Frontal cortex (tissue), 4 donors: ENCODE data around the gene PCBP3. TPM values are rescaled to one million over a fixed set of nuclear protein-coding genes. Genes with fewer than 3 reads are reported as not detected.

Source experiments
- DNase-seq, 2 donors: peaks; one replicate each; pipeline ENCODE4 v3.0.0; 2012; ENCODE audit warnings: low spot score in 2 of 2
- FAIRE-seq: peaks from 2 replicates; lab custom pipeline; 2012; peaks lifted over from hg19 to GRCh38; lab: Jason Lieb, UNC
- total RNA-seq: library from RNA; depleted of rRNA; stranded (reverse); fragments of >200 nt; gene quantifications from one replicate; pipeline ENCODE4 v1.2.3, GENCODE V29; 2014
- donor health status: control.
- donor health status: control.
- donor health status: control.

PCBP3 gene
- total RNA-seq, 1 donor from 2014 or later: 7.3 TPM

DNA sequence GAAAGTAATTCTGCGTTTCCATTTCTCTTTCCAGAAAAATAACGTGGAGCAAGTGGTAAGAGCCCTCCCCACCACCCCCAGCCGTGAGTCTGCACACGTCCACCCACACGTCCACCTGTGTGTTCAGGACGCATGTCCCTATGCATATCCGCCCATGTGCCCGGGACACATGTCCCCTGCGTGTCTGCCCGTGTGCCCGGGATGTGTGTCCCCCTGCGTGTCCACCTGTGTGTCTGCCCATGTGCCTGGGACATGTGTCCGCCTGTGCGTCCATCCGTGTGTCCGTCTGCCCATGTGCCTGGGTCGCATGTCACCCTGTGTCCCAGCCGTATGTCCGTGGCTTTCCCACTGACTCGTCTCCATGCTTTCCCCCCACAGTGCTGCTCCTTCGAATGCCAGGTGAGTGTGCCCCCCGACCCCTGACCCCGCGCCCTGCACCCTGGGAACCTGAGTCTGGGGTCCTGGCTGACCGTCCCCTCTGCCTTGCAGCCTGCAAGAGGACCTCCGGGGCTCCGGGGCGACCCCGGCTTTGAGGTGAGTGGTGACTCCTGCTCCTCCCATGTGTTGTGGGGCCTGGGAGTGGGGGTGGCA lies 343.7 kb downstream of the PCBP3 start:
- FAIRE-seq: no peak
- no peak for DNase-seq

- FAIRE-seq (no peak), DNase-seq (no peak)
Measured at GRCh38 chr21:45988366-45989347, 345.1 kb downstream of the PCBP3 start.

DNA sequence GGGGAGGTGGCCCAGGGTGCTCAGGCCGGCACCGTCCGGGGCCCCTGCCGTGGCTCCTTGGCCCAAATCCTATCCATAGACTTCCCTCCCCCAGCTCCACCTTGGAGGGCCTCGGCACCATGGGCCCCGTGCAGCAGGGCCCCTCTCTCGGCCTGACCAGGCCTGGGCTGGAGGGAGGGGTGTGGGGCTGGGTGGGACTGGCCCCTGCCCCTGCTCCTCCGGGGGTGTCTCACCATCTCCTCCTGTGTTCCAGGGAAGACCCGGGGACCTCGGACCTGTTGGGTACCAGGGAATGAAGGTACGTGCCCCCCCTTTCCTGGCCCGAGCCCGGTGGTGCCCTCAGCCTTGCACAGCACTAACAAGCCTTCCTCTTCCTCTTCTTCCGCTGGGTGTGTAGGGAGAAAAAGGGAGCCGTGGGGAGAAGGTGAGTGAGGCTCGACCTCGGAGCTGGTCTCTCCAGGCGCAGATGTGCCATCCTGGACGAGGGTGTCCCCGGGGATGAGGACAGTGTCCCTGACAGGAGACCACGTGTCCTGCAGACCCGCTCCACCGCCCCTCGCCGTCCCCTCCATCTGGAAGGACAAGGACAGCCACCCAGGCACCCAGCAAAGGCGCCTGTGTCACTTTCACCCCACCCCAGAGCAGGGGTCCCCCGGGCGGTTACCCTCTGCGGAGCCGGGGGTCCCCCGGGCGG lies 346.0 kb downstream of the PCBP3 start:
- no peak for FAIRE-seq
- no peak for DNase-seq

DNA sequence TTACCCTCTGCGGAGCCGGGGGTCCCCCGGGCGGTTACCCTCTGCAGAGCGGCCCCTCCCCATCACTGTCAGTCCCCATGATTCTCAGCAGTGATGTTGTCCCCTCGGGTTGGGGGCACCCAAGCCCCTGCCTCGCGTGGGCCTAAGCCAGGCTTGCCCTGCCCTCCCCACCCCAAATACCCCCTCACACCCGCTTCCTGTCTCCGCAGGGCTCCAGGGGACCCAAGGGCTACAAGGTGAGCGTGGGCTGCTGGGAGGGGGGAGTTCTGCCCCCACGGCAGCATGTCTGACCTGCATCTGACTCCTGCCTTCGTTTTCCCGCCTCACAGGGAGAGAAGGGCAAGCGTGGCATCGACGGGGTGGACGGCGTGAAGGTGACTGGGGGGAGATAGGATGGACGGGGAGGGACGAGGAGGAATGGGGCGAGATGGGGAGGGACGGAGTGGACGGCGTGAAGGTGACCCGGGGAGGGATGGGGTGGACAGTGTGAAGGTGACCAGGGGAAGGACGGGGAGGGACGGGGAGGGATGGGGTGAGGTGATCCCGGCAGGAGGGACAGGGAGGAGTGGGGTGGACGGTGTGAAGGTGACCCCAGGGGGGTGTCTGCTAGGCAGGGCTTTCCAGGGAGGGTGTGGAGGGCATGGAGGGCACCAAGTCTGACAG lies 346.7 kb downstream of the PCBP3 start:
- DNase-seq (no peak), FAIRE-seq (no peak)

DNA sequence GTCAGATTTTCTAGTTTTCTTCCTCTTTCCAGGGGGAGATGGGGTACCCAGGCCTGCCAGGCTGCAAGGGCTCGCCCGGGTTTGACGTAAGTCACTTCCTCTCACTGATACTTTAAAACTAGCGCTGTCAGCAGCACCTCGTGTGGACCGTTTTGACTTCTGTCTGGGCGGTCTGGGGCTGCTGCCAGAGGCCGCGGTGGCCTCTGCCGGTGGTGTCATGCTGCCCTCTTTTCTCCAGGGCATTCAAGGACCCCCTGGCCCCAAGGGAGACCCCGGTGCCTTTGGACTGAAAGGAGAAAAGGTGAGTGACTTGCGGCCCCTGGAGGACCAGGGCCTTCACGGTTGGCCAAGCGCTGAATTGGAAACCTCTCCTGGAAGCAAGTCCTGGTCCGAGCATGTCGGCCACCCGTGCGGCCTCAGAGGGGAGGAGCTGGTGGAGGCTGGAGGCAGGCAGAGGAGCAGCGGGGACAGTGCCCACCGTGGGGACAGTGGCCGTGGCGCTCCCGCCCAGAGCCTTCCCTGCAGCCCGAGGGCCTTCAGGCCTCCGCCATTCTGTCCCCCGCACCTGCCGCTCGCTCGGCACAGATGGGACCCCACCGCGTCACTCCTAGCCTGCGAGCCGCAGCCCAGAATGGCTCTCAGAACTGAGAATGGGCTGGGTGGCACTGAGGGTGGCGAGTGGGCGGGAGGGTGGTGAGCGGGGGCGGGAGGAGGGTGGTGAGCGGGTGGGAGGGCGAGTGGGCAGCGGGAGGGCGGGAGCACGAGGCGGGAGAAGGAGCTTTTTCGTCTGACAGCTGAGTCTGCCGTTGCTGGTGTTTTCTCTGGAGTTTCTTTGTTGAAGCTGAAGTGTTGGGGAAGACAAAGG lies 347.4 kb downstream of the PCBP3 start:
- DNase-seq (no peak), FAIRE-seq (no peak)

DNA sequence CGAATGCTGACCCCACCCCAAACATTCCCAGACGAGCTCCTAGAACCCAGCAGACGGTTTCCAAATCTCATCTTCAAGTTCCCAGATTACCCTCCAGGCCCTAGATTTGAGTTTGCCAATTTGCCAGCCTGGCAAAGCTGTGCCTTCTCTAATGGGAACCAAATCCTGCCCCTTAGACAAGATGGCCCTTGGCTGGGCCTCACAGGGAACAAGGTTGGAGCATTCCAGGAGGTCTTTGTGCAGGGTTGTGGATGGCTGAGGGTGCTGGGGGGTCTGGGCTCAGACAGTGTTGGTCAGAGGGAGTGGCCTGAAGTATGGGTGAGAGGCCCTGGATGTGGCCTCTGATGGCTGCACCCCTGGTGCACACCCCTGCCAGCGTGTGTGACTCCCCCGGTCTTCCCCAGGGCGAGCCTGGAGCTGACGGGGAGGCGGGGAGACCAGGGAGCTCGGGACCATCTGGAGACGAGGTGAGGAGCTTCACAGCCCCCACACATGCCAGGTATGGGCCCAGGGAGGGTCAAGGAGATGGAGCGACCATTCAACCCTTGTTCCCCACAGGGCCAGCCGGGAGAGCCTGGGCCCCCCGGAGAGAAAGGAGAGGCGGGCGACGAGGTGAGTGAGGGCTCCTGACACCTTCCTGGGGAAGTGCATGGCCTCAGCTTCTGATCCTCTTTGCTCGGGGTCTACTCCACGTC lies 348.2 kb downstream of the PCBP3 start:
- no peak for DNase-seq
- FAIRE-seq: no peak

Other genes starting within 250 kb of the PCBP3 start
- gene COL18A1, start 238.6 kb upstream of the PCBP3 start, total RNA-seq: 11.4 TPM
- gene SLC19A1, start 101.3 kb upstream of the PCBP3 start, total RNA-seq: 9.0 TPM